GM21576 (cell line): Measurements from ENCODE around the gene CSTB.

Experiments
- ATAC-seq: cut with Tn5 transposase; IDR thresholded peaks from one replicate; pipeline ENCODE4 v1.9.1; 2021; ENCODE audit warnings: mild to moderate bottlenecking, moderate library complexity; ENCODE audit not compliant: unreplicated experiment

The CSTB gene

GRCh38 chr21:43769325-43769958 lies 6.7 kb downstream of the CSTB start:
- ATAC-seq: no peak

- no peak for ATAC-seq
Measured at GRCh38 chr21:43768868-43769167, 7.3 kb downstream of the CSTB start.

- ATAC-seq: no peak
Measured at GRCh38 chr21:43767984-43768867, 7.9 kb downstream of the CSTB start.

- no peak for ATAC-seq
Measured at GRCh38 chr21:43767498-43767983, 8.6 kb downstream of the CSTB start.

GRCh38 chr21:43766734-43767497 lies 9.2 kb downstream of the CSTB start:
- no peak for ATAC-seq

GRCh38 chr21:43764576-43765495 lies 11.3 kb downstream of the CSTB start:
- no peak for ATAC-seq

- ATAC-seq: no peak
Measured at GRCh38 chr21:43763901-43764523, 12.1 kb downstream of the CSTB start.

- ATAC-seq: no peak
Measured at GRCh38 chr21:43762303-43763128, 13.6 kb downstream of the CSTB start.

GRCh38 chr21:43761886-43762285 lies 14.2 kb downstream of the CSTB start:
- ATAC-seq: no peak

- no peak for ATAC-seq
Measured at GRCh38 chr21:43760391-43760958, 15.6 kb downstream of the CSTB start.

- ATAC-seq: no peak
Measured at GRCh38 chr21:43759651-43760050, 16.5 kb downstream of the CSTB start.

GRCh38 chr21:43758811-43759210 lies 17.3 kb downstream of the CSTB start:
- no peak for ATAC-seq

GRCh38 chr21:43758111-43758641 lies 17.9 kb downstream of the CSTB start:
- no peak for ATAC-seq

GRCh38 chr21:43757601-43758000 lies 18.5 kb downstream of the CSTB start:
- no peak for ATAC-seq

GRCh38 chr21:43755820-43756594 lies 20.1 kb downstream of the CSTB start:
- no peak for ATAC-seq

- ATAC-seq: no peak
Measured at GRCh38 chr21:43754948-43755781, 20.9 kb downstream of the CSTB start.

GRCh38 chr21:43753439-43753799 lies 22.7 kb downstream of the CSTB start:
- no peak for ATAC-seq
